OCI-LY7 (cell line): ENCODE measurements around the gene PGM3. TPM values are rescaled to one million over a fixed set of nuclear protein-coding genes. Genes with fewer than 3 reads are reported as not detected.

Source experiments
- BruUV-seq: library from RNA; stranded (reverse); fragments of 400-500 nt; replicated peaks from 2 replicates; lab custom pipeline; 2021; lab: Mats Ljungman, UMichigan
- CTCF ChIA-PET: fragments of 300-600 bp; sonication (Branson Sonifier 250); formaldehyde crosslinking; loops from one replicate; lab custom pipeline; 2022; ENCODE audit warnings: antibody characterized with exemption; ENCODE audit not compliant: unreplicated experiment; lab: Charles Lee
- POLR2A ChIA-PET: fragments of 300-600 bp; sonication (Branson Sonifier 250); formaldehyde crosslinking; loops from one replicate; lab custom pipeline; 2022; ENCODE audit warnings: antibody characterized with exemption; lab: Charles Lee
- DNase-seq: peaks from one replicate; pipeline ENCODE4 v3.0.0-alpha.2; 2015; ENCODE audit warnings: low spot score
- H2AFZ ChIP-seq: fragments of 200-600 bp; sonication (generic), shearing (Covaris generic); 2 replicates; pipeline ENCODE4 v1.6.1; 2014; ENCODE audit warnings: mild to moderate bottlenecking, antibody characterized with exemption, low read length, moderate library complexity
- H3K27ac ChIP-seq: fragments of 200-600 bp; sonication (generic); 2 replicates; pipeline ENCODE4 v1.5.1; 2014; ENCODE audit warnings: mixed run types, low read depth, mild to moderate bottlenecking, moderate library complexity, low read length, inconsistent platforms; ENCODE audit not compliant: poor library complexity, severe bottlenecking
- H3K36me3 ChIP-seq: fragments of 200-600 bp; sonication (generic); 2 replicates; pipeline ENCODE4 v1.6.1; 2014; ENCODE audit warnings: mild to moderate bottlenecking, antibody characterized with exemption, low read length, moderate library complexity, mixed read lengths; ENCODE audit not compliant: insufficient read depth
- H3K4me1 ChIP-seq: fragments of 200-600 bp; sonication (generic); 2 replicates; pipeline ENCODE4 v1.5.1; 2014; ENCODE audit warnings: mild to moderate bottlenecking, low read length; ENCODE audit not compliant: insufficient read depth, poor library complexity, severe bottlenecking
- H3K4me2 ChIP-seq: fragments of 200-600 bp; sonication (generic); 2 replicates; pipeline ENCODE4 v1.6.1; 2014; ENCODE audit warnings: mild to moderate bottlenecking, low read length
- H3K4me3 ChIP-seq: fragments of 200-600 bp; sonication (generic); 2 replicates; pipeline ENCODE4 v1.5.1; 2014; ENCODE audit warnings: mild to moderate bottlenecking, low read depth, low read length; ENCODE audit not compliant: poor library complexity, severe bottlenecking
- H3K79me2 ChIP-seq: fragments of 200-600 bp; sonication (generic); 2 replicates; pipeline ENCODE4 v1.6.1; 2016; ENCODE audit warnings: low read depth, mild to moderate bottlenecking, low read length, moderate library complexity, mixed read lengths; ENCODE audit not compliant: insufficient read depth
- H3K9me2 ChIP-seq: fragments of 200-600 bp; sonication (generic); 2 replicates; pipeline ENCODE4 v1.6.1; 2016; ENCODE audit warnings: mild to moderate bottlenecking, low read length, mixed read lengths; ENCODE audit not compliant: insufficient read depth
- H3K9me3 ChIP-seq: fragments of 200-600 bp; sonication (generic); 2 replicates; pipeline ENCODE4 v1.6.1; 2014; ENCODE audit warnings: mild to moderate bottlenecking, mixed run types, low read length, mixed read lengths
- H4K20me1 ChIP-seq: fragments of 200-600 bp; sonication (generic); 2 replicates; pipeline ENCODE4 v1.6.1; 2014; ENCODE audit warnings: mild to moderate bottlenecking, antibody characterized with exemption, low read length, moderate library complexity, mixed read lengths; ENCODE audit not compliant: insufficient read depth
- EZH2phosphoT487 ChIP-seq: fragments of 200-600 bp; sonication (generic); IDR thresholded peaks from 2 replicates; pipeline ENCODE4 v1.6.1; 2018; ENCODE audit warnings: low read depth, borderline replicate concordance, mild to moderate bottlenecking, mixed run types, antibody characterized with exemption, low read length, moderate library complexity, mixed read lengths
- intact Hi-C: fragments of 100-400 bp; cut with micrococcal nuclease; formaldehyde crosslinking; loops from one replicate; pipeline ENCODE4 v1.10.0; 2022; ENCODE audit not compliant: unreplicated experiment
- total RNA-seq, 2 experiments: library from RNA; depleted of rRNA in 1 of 2; stranded (reverse); fragments of >200 nt in 1 of 2; shearing (Covaris generic) in 1 of 2; gene quantifications; 2 replicates each; pipeline ENCODE4 v1.2.3, GENCODE V29; 2014 to 2022
- TF ChIP-seq, protein P1 (sequence below): fragments of 200-600 bp; sonication (generic); conservative IDR thresholded peaks from 2 replicates; pipeline ENCODE4 v1.5.1; 2014; ENCODE audit warnings: mild to moderate bottlenecking, antibody characterized with exemption, low read length, moderate library complexity, mixed read lengths

The PGM3 gene
- total RNA-seq, 2 experiments from 2014 or later, result 17.5 to 37.4 TPM

DNA sequence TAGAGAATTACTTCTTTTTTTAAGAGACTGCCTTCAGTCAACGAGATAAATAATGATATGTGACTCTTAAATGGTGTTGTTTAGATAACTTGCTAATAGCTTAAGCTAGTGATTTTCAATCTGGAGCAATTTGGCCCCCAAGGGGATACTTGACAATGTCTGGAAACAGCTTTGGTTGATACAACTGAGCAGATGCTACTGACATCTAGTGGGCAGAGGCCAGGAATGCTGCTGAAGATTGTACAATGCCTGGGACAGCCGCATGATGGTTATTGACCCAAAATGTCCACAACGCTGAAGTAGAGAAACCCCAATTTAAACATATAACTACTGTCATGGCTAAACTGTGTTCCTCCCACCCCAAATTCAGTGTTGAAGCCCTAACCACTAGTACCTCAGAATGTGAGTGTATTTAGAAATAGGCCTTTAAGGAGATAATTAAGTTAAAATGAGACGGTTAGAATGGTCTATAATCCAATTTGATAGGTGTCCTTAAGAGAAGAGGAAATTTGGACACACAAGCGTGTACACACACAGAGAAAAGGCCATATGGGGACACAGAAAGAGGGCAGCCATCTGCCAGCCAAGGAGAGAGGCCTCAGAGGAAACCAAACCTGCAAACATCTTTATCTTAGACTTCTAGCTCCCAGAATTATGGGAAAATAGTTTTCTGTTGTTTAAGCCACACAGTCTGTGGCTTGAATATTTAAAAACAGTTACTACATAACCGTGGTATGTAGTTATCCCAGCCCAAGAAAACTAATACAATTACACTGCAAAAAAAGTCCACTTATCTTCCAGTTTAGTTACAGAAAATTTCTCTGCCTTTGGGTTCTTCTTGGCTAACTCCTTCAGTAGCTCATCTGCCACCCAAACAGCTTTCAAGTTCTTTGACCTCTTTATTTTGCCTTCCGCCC lies 22.3 kb upstream of the PGM3 start:
- CTCF ChIA-PET, result interaction anchor here (0.6 to 2.2 kb wide), 3 partner anchors 148 to 150 kb away, joined by 3 to 15 read pairs (median 4); partner anchors contain the start of genes DOP1A and UBE3D
- intact Hi-C loops, result loop anchor here (1.0 to 10.0 kb wide), 2 partner anchors 148 to 961 kb away; partner anchors contain the start of gene DOP1A
- no TSS peak for BruUV-seq
- H3K9me3 ChIP-seq, result no peaks in the 10 kb centered on the region
- H4K20me1 ChIP-seq, result no peaks in the 10 kb centered on the region
- H3K4me3 ChIP-seq, result no peak overlapping the region
- no peaks in the 10 kb centered on the region for H3K36me3 ChIP-seq
- POLR2A ChIA-PET, result interaction anchor here (0.8 to 3.9 kb wide), 6 partner anchors 11 to 149 kb away, joined by 3 to 32 read pairs (median 4); partner anchors contain the start of genes DOP1A and UBE3D
- no peak overlapping the region for H3K27ac ChIP-seq
- peak overlapping the region; percentile 35; the same call in 1 of the 2 replicates for H2AFZ ChIP-seq
- no peaks in the 10 kb centered on the region for H3K9me2 ChIP-seq
- no peak overlapping the region for H3K4me2 ChIP-seq
- no peaks in the 10 kb centered on the region for H3K79me2 ChIP-seq
- peak; percentile 81 for DNase-seq
- TF ChIP-seq EZH2phosphoT487, result no peak
- TF ChIP-seq, protein P1, sequence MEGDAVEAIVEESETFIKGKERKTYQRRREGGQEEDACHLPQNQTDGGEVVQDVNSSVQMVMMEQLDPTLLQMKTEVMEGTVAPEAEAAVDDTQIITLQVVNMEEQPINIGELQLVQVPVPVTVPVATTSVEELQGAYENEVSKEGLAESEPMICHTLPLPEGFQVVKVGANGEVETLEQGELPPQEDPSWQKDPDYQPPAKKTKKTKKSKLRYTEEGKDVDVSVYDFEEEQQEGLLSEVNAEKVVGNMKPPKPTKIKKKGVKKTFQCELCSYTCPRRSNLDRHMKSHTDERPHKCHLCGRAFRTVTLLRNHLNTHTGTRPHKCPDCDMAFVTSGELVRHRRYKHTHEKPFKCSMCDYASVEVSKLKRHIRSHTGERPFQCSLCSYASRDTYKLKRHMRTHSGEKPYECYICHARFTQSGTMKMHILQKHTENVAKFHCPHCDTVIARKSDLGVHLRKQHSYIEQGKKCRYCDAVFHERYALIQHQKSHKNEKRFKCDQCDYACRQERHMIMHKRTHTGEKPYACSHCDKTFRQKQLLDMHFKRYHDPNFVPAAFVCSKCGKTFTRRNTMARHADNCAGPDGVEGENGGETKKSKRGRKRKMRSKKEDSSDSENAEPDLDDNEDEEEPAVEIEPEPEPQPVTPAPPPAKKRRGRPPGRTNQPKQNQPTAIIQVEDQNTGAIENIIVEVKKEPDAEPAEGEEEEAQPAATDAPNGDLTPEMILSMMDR, result peak; percentile 94
- no peaks in the 10 kb centered on the region for H3K4me1 ChIP-seq

DNA sequence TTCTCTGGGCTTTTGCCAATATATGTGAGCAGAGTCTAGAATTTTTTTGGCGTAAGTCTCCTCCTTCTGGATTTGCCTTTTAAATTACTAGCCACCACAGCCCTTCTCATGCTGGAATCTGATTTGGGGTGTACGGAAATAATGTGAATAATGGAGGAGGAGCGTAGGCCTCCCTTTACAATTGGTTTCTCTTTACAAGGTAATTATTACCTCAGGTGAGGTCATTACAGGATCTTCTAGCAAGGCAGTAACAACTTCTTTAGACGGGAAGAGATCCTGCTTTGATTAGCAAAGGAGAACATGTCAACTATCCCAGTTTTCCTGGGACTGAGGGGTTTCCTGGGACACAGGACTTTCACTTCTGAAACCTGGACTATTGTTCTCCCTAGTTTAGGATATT lies 9.0 kb upstream of the PGM3 start:
- H3K27ac ChIP-seq, result no peak overlapping the region
- no peaks in the 10 kb centered on the region for H3K9me2 ChIP-seq
- no peaks in the 10 kb centered on the region for H3K36me3 ChIP-seq
- CTCF ChIA-PET, result no interaction called here
- POLR2A ChIA-PET, result no interaction called here
- no peaks in the 10 kb centered on the region for H4K20me1 ChIP-seq
- no peak overlapping the region for H3K4me2 ChIP-seq
- BruUV-seq, result no TSS peak
- TF ChIP-seq, protein P1, result no peak
- TF ChIP-seq EZH2phosphoT487, result no peak
- H3K4me3 ChIP-seq, result no peak overlapping the region
- DNase-seq, result no peak
- no peaks in the 10 kb centered on the region for H3K9me3 ChIP-seq
- H3K4me1 ChIP-seq, result no peaks in the 10 kb centered on the region
- no peaks in the 10 kb centered on the region for H3K79me2 ChIP-seq
- no peak overlapping the region for H2AFZ ChIP-seq
- intact Hi-C loops, result no loop called here
